Mesodermal cell (in vitro differentiated cells): ENCODE measurements around the gene SAMD15. TPM values are rescaled to one million over a fixed set of nuclear protein-coding genes. Genes with fewer than 3 reads are reported as not detected.
"Not testable (repeated sequence)": the region's sequence is repeated elsewhere in the genome, so short reads cannot be mapped to it uniquely, and the experiment has no call there.

Source experiments
- H3K27ac ChIP-seq: 2 replicates; pipeline ENCODE4 v1.7.0; 2013; ENCODE audit warnings: mild to moderate bottlenecking, low read depth, low read length, moderate library complexity; ENCODE audit not compliant: severe bottlenecking
- H3K36me3 ChIP-seq: 2 replicates; pipeline ENCODE4 v1.7.1; 2013; ENCODE audit warnings: mild to moderate bottlenecking, low read length, moderate library complexity; ENCODE audit not compliant: control insufficient read depth, insufficient read depth
- H3K4me1 ChIP-seq: one replicate; pipeline ENCODE4 v1.7.1; 2013; ENCODE audit warnings: mild to moderate bottlenecking, low read length; ENCODE audit not compliant: insufficient read depth, control insufficient read depth, poor library complexity, severe bottlenecking
- H3K4me3 ChIP-seq: 2 replicates; pipeline ENCODE4 v1.7.0; 2013; ENCODE audit warnings: low read length, control low read depth, mild to moderate bottlenecking; ENCODE audit not compliant: insufficient read depth, poor library complexity, severe bottlenecking; ENCODE audit errors: extremely low read depth
- H3K9me3 ChIP-seq: 2 replicates; pipeline ENCODE4 v1.7.1; 2013; ENCODE audit warnings: mild to moderate bottlenecking, low read length, moderate library complexity; ENCODE audit not compliant: control insufficient read depth
- WGBS, 2 experiments: methylation state at CpG; one replicate each; pipeline ENCODE4 v1.1.5; 2013; ENCODE audit warnings: missing lambda C conversion rate in 2 of 2; ENCODE audit not compliant: insufficient coverage in 2 of 2; 5-methylcytosine and 5-hydroxymethylcytosine counted together
- polyA plus RNA-seq, 2 experiments: library from polyadenylated mRNA; stranded (reverse); fragments of 50-300 nt; gene quantifications; one replicate each; pipeline ENCODE4 v1.2.3, GENCODE V29; 2013

Gene SAMD15
- 0.77 TPM for polyA plus RNA-seq (2013, experiment 1 of 2)
- polyA plus RNA-seq (2013, experiment 2 of 2), result 1.1 TPM

GRCh38 chr14:77376771-77377501 lies at the start of gene SAMD15, which contains the start of gene TMED8:
SAMD15 (plus strand) TSS chr14:77377379; CDS start chr14:77377419, 40 bp downstream.
TMED8 (minus strand) TSS chr14:77377094; CDS start chr14:77377053, 41 bp downstream.
- Histone ChIP-seq H3K9me3 (no peaks in the 10 kb centered on the region), H3K27ac (peak within 1 kb of the TSS; percentile 96), H3K4me1 (peaks cover 8% of the 10 kb centered on the region), H3K36me3 (no peaks in the 10 kb centered on the region), H3K4me3 (peak within 1 kb of the TSS; percentile 80)
- WGBS, 2 experiments, result 0% methylated on average over 59 of the region's 69 CpGs

- Histone ChIP-seq H3K27ac (no peak overlapping the region), H3K4me3 (no peak overlapping the region), H3K36me3 (no peaks in the 10 kb centered on the region), H3K4me1 (no peaks in the 10 kb centered on the region), H3K9me3 (no peaks in the 10 kb centered on the region)
- WGBS, 2 experiments, result 90 to 93% methylated on average over 5 of the region's 7 CpGs
Observed at GRCh38 chr14:77329872-77330271, 47.3 kb upstream of the SAMD15 start.

- Histone ChIP-seq H3K4me1 (no peaks in the 10 kb centered on the region), H3K36me3 (peaks cover 13% of the 10 kb centered on the region), H3K9me3 (no peaks in the 10 kb centered on the region), H3K27ac (no peak overlapping the region), H3K4me3 (no peak overlapping the region)
- 86% methylated on average over 1 of the region's 3 CpGs; no CpG with 5 or more reads in 1 of the 2 experiments for WGBS, 2 experiments
Observed at GRCh38 chr14:77335576-77335975, 41.6 kb upstream of the SAMD15 start.

- peaks cover 24% of the 10 kb centered on the region for H3K36me3 ChIP-seq
- not testable (repeated sequence) for H3K4me1 ChIP-seq, H3K27ac ChIP-seq, H3K4me3 ChIP-seq, H3K9me3 ChIP-seq
- 96% methylated on average over 9 of the region's 9 CpGs for WGBS, 2 experiments
Observed at GRCh38 chr14:77337255-77337654, 39.9 kb upstream of the SAMD15 start.

GRCh38 chr14:77337880-77338279 lies 39.3 kb upstream of the SAMD15 start:
- Histone ChIP-seq H3K27ac (no peak overlapping the region), H3K9me3 (no peaks in the 10 kb centered on the region), H3K36me3 (peaks cover 28% of the 10 kb centered on the region), H3K4me3 (no peak overlapping the region), H3K4me1 (no peaks in the 10 kb centered on the region)
- WGBS, 2 experiments, result no CpG with 5 or more reads among the region's 3 CpGs

- H3K4me1 ChIP-seq, result no peaks in the 10 kb centered on the region
- WGBS, 2 experiments, result no CpG with 5 or more reads among the region's 2 CpGs
- no peak overlapping the region for H3K4me3 ChIP-seq
- no peak overlapping the region for H3K27ac ChIP-seq
- H3K36me3 ChIP-seq, result peaks cover 32% of the 10 kb centered on the region
- no peaks in the 10 kb centered on the region for H3K9me3 ChIP-seq
Observed at GRCh38 chr14:77338302-77338701, 38.9 kb upstream of the SAMD15 start.

GRCh38 chr14:77339407-77339806 lies 37.8 kb upstream of the SAMD15 start:
- H3K4me1 ChIP-seq, result no peaks in the 10 kb centered on the region

GRCh38 chr14:77340389-77340788 lies 36.8 kb upstream of the SAMD15 start:
- no peak overlapping the region for H3K4me3 ChIP-seq
- 93 to 100% methylated on average over 3 of the region's 4 CpGs for WGBS, 2 experiments
- H3K27ac ChIP-seq, result no peak overlapping the region

More at GRCh38 chr14:77339407-77339806, 37.8 kb upstream of the SAMD15 start:
- Histone ChIP-seq H3K9me3 (no peaks in the 10 kb centered on the region), H3K36me3 (peaks cover 38% of the 10 kb centered on the region), H3K4me3 (no peak overlapping the region), H3K27ac (no peak overlapping the region)
- WGBS, 2 experiments, result no CpG with 5 or more reads among the region's 1 CpG

GRCh38 chr14:77342726-77343397 lies 34.3 kb upstream of the SAMD15 start:
- Histone ChIP-seq H3K9me3 (no peaks in the 10 kb centered on the region), H3K4me1 (no peaks in the 10 kb centered on the region), H3K4me3 (no peak overlapping the region), H3K36me3 (peaks cover 44% of the 10 kb centered on the region), H3K27ac (no peak overlapping the region)
- WGBS, 2 experiments, result 92 to 97% methylated on average over 8 to 10 of the region's 10 CpGs

More at GRCh38 chr14:77340389-77340788, 36.8 kb upstream of the SAMD15 start:
- Histone ChIP-seq H3K9me3 (no peaks in the 10 kb centered on the region), H3K36me3 (peaks cover 38% of the 10 kb centered on the region), H3K4me1 (no peaks in the 10 kb centered on the region)

GRCh38 chr14:77343662-77344061 lies 33.5 kb upstream of the SAMD15 start:
- H3K27ac ChIP-seq, result no peak overlapping the region
- no peaks in the 10 kb centered on the region for H3K9me3 ChIP-seq
- peaks cover 44% of the 10 kb centered on the region for H3K36me3 ChIP-seq
- 89 to 92% methylated on average over 2 of the region's 2 CpGs for WGBS, 2 experiments
- H3K4me1 ChIP-seq, result no peaks in the 10 kb centered on the region
- no peak overlapping the region for H3K4me3 ChIP-seq
